GM03348 (cell line): ENCODE measurements around the gene RIOK3.

Source experiments
- DNase-seq: peaks from one replicate; pipeline ENCODE4 v3.0.0; 2012; ENCODE audit warnings: low spot score

The RIOK3 gene

DNA sequence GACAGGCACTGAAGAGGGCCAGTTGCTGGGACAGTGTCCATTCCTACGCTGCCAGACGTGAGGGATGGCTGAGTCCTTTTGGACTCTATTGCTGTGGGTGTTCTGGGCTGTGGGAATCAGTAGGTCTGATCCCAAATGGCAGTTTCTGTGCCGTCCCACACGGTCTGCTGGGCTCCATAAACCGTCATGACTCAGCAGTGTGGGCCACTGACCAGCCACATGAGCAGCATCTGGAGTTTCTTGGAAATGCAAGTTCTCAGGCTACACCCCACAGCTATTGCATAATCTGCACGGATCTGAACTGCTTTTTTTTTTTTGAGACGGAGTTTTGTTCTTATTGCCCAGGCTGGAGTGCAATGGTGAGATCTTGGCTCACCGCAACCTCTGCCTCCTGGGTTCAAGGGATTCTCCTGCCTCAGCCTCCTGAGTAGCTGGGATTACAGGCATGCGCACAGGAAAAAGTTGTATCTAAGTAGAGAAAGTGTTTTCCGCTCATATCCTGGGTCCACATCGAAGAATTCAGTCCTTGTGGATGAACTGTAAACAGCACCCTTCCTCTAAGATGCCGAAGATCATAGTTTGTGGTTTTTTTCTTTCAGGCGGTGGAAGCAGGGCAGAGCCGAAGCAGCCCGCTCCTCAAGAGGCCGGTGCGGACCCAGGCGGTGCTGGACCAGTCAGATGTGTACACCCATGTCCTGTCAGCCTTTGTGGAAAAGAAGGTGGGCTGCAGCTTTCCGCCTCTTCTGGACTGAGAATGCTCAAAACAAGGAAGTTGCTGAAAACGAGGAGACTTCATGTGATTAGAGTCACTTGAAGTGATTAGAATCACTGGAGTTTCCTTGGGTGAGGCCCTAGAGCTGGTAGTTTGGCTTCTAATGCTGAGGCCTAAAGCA, 75.7 kb downstream of the RIOK3 start:
- DNase-seq: peak; percentile 86

GRCh38 chr18:23529604-23530003, 76.5 kb downstream of the RIOK3 start:
- peak; percentile 60 for DNase-seq

DNA sequence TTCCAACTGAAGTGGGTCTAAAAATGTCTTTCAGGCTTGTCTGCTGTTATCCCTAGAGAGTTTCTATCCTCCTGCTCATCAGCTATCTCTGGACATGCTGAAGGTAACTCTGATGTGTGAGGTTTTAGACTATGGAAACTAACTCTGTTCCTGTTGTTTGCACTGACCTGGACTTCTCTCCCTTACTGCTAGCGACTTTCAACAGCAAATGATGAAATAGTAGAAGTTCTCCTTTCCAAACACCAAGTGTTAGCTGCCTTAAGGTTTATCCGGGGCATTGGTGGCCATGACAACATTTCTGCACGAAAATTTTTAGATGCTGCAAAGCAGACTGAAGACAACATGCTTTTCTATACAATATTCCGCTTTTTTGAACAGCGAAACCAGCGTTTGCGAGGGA, 77.1 kb downstream of the RIOK3 start:
- DNase-seq: no peak

DNA sequence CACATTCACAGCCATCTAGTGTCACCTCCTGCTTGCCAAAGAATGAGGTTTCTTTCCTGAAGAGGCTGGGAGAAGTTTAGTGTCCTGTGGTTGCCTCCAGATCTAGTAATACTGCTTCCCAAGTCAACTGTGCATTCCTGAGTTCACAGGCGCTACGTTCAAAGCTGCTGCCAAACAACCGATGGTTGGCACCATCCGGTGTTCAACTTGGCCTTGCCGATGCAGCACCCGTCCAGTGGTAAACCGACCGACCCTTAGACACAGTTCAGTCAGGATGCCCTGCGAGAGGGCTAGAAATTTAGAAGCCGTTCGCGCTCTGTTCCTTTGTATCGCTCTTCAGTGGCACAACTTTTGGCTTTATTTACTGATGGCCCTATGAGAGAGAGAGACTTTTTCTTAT, 78.8 kb downstream of the RIOK3 start:
- DNase-seq: no peak
